Melanocyte of skin (primary cell): ENCODE data around the gene PADI1. TPM values are rescaled to one million over a fixed set of nuclear protein-coding genes. Genes with fewer than 3 reads are reported as not detected.

Source experiments
- small RNA-seq, 2 donors: library from RNA; depleted of rRNA; stranded (forward); fragments of <200 nt; gene quantifications; one replicate each; pipeline ENCODE3, GENCODE V24; 2012
- total RNA-seq, 2 donors: library from RNA; depleted of rRNA; stranded (reverse); fragments of >200 nt; gene quantifications; 2 replicates each; pipeline ENCODE4 v1.2.3, GENCODE V29; 2012

PADI1 gene, protein sequence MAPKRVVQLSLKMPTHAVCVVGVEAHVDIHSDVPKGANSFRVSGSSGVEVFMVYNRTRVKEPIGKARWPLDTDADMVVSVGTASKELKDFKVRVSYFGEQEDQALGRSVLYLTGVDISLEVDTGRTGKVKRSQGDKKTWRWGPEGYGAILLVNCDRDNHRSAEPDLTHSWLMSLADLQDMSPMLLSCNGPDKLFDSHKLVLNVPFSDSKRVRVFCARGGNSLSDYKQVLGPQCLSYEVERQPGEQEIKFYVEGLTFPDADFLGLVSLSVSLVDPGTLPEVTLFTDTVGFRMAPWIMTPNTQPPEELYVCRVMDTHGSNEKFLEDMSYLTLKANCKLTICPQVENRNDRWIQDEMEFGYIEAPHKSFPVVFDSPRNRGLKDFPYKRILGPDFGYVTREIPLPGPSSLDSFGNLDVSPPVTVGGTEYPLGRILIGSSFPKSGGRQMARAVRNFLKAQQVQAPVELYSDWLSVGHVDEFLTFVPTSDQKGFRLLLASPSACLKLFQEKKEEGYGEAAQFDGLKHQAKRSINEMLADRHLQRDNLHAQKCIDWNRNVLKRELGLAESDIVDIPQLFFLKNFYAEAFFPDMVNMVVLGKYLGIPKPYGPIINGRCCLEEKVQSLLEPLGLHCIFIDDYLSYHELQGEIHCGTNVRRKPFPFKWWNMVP
- under 1 TPM in 1 of 2 donors, not detected in 1; under 0.01 TPM for total RNA-seq

DNA sequence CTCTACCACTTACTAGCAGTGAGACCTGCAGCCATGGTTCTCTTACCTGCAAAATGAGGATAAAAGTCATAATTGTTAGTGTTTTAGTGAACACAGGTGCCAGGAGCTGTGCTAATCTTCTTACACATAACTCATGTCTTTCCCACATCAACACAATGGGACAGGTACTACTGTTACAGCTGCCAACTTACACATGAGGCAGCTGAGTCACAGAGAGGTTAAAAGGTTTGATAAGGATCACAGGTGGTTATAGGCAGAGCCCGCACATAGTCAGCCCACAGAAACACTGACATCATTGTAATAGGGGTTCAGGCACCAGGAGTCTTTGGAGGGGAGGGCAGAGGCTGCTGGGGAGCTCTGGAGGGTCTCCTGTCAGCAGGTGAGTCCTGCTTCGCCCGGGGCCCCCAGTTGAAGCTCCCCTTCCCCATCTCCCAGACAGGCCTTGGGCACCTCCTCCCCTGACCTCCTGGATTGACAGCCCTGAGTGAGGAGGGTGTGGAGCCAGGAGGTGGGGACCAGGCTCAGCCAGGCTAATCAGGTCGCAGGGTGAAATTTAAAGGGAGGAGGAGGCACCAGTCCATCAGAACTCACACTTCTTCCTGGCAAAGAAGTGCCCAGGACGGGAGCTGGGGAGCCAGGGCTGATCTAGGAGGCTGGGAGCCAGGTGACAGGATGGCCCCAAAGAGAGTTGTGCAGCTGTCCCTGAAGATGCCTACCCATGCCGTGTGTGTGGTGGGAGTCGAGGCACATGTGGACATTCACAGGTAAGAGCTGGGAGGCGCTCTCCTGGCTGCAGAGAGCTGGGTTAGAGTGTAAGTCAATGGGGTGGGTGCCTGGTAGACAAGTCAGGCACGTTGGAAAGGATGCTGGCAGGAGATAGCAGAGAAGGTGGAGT, at the start of gene PADI1:
PADI1 (plus strand) TSS at position 583 of the 895 bp plus-strand sequence; CDS start at position 673, 90 bp downstream.

DNA sequence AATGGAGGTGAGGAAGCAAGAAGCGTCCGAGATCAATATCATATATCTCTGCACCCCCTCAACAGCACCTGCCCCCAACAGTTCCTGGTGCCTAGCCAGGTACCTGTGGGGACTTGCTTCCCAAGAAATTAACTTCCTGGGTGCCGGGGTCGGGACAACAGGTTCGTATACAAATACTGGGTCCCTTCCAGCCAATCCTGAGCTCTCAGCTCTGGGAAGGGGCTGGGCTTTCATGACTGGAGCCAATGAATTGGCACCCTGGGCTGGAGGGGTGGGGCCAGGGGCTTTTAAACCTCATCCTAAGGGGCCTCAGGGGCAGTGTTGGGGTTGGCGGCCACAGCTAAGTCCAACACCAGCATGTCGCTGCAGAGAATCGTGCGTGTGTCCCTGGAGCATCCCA, 43.9 kb downstream of the PADI1 start, which contains the start of gene PADI3:
PADI3 (plus strand) TSS at position 318 of the 400 bp plus-strand sequence; CDS start at position 358, 40 bp downstream.

Small RNAs within 50 kb of the gene (small RNA-seq; reads per million reads assigned to genes)
- 0 reads per million in 2 donors for gene MIR3972

Other genes with a start within 250 kb of the PADI1 start
- 10 to 100 TPM; 17.6 to 28.0 TPM for gene MFAP2, start 224.5 kb upstream of the PADI1 start, total RNA-seq
- 10 to 100 TPM; 41.0 to 59.6 TPM for gene ATP13A2, start 193.2 kb upstream of the PADI1 start, total RNA-seq
- 100 to 1,000 TPM; 181 to 234 TPM for gene SDHB, start 151.1 kb upstream of the PADI1 start, total RNA-seq
- under 1 TPM in 1 of 2 donors, not detected in 1; under 0.01 TPM for gene PADI2, start 85.7 kb upstream of the PADI1 start, total RNA-seq
- not detected for gene PADI3, start 44.0 kb downstream of the PADI1 start, total RNA-seq
- gene PADI4, start 103.1 kb downstream of the PADI1 start, total RNA-seq: not detected
- gene PADI6, start 167.1 kb downstream of the PADI1 start, total RNA-seq: not detected
- gene RCC2, start 234.5 kb downstream of the PADI1 start, total RNA-seq: 100 to 1,000 TPM in 1 of 2 donors, 10 to 100 TPM in 1; 84.0 to 130 TPM